Measurements from ENCODE around the gene ZNF500. TPM values are rescaled to one million over a fixed set of nuclear protein-coding genes. Genes with fewer than 3 reads are reported as not detected.

ZNF500 gene
- polyA plus RNA-seq, 2 of the 4 experiments (the other 2 are of a cell fraction) = 4.6 to 6.7 TPM

DNA sequence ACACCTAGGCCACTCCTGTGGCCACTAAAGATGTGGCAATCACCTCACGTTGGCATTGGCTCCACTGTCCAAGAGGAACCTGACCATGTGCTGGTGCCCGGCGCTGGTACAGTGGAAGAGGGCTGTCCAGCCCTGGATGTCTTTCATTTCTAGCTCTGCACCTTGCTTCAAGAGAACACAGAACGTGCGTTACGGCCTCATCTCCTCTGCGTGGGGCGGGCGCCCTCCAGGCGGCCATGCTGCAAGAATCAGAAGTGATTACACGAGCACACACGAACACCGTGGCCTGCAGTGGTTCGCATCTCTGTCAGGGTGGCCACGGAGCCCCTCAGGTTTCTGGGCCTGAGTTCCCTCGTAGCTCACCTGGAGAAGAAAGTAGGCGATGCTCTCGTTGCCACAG, 40.3 kb downstream of the ZNF500 start (continued):
- no peak for TF ChIP-seq TFCP2L1 (CRISPR knock-in tag; IDR thresholded peaks at IDR 0.05)
- no peak for TF ChIP-seq HES2 (IDR thresholded peaks at IDR 0.05)
- TF ChIP-seq ESRRA (IDR thresholded peaks at IDR 0.05; ENCODE audit: borderline replicate concordance, low read length) = no peak
- no peak for TF ChIP-seq KDM1A (IDR thresholded peaks at IDR 0.05; ENCODE audit: low read depth)
- TF ChIP-seq ZFP36 (IDR thresholded peaks at IDR 0.05; ENCODE audit: borderline replicate concordance, partially characterized antibody) = no peak

GRCh38 chr16:4724661-4725270, 42.2 kb downstream of the ZNF500 start:
- Histone ChIP-seq H3K4me3 (no peak overlapping the region), H3K4me1 (no peaks in the 10 kb centered on the region), H3K9me3 (no peaks in the 10 kb centered on the region), H3K27ac (no peak overlapping the region), H3K4me2 (no peak overlapping the region)
- ChIA-PET POLR2A (interaction anchor here (1.4 kb wide), 1 partner anchor 9 kb away, joined by 5 read pairs; the partner anchor contains the start of genes ANKS3 and DNAAF8), CTCF (interaction anchor here (0.6 to 2.0 kb wide), 2 partner anchors 231 to 287 kb away, joined by 3 to 7 read pairs; no protein-coding TSS in a partner anchor)
- no peak for DNase-seq (ENCODE audit: low read depth in 1 of 2, low spot score in 1 of 2)
- FAIRE-seq = no peak
- no peak for TF ChIP-seq RNF2 (IDR thresholded peaks at IDR 0.05; ENCODE audit: borderline replicate concordance, low read depth)
- TF ChIP-seq MYC (IDR thresholded peaks at IDR 0.05; ENCODE audit: borderline replicate concordance, low read length) = no peak
- TF ChIP-seq, protein P1, sequence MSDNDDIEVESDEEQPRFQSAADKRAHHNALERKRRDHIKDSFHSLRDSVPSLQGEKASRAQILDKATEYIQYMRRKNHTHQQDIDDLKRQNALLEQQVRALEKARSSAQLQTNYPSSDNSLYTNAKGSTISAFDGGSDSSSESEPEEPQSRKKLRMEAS (IDR thresholded peaks at IDR 0.05) = no peak
- no peak for TF ChIP-seq FOSB (CRISPR knock-in tag; IDR thresholded peaks at IDR 0.05)
- TF ChIP-seq CHD4 (IDR thresholded peaks at IDR 0.05; ENCODE audit: borderline replicate concordance) = no peak
- TF ChIP-seq, protein P2, sequence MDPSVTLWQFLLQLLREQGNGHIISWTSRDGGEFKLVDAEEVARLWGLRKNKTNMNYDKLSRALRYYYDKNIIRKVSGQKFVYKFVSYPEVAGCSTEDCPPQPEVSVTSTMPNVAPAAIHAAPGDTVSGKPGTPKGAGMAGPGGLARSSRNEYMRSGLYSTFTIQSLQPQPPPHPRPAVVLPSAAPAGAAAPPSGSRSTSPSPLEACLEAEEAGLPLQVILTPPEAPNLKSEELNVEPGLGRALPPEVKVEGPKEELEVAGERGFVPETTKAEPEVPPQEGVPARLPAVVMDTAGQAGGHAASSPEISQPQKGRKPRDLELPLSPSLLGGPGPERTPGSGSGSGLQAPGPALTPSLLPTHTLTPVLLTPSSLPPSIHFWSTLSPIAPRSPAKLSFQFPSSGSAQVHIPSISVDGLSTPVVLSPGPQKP (IDR thresholded peaks at IDR 0.05; ENCODE audit: low read depth, low read length) = no peak
- TF ChIP-seq CHD2 (IDR thresholded peaks at IDR 0.05; ENCODE audit: low read length, partially characterized antibody) = no peak
- 91% methylated on average over 11 of the region's 11 CpGs for WGBS (ENCODE audit: missing lambda C conversion rate)
- ATAC-seq = no peak

DNA sequence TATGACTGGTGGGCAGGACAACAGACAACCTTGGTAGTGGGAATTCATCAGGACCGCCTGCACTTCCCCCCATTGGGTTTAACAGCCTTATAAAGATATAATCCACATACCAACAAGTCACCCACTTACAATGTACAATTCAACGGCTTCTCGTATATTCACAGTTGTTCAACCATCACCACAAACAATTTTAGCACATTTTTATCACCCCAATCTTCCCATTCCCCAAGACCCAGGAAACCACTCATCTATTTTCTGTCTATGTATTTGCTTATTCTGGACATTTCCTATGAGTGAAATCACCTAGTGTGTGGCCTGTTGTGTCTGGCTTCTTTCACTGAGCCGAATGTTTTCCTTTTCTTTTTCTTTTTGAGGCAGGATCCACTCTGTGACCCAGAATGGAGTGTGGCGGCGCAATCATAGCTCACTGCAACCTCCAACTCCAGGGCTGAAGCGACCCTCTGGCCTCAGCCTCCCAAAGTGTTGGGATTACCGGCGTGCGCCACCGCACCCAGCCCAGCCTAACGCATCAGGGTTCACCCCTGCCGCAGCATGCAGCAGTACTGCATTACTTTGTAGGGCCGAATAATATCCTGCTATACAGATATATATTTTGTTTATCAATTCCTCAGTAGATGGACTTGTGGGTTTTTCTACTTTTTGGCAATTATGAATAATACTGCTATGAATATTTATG, 43.7 kb downstream of the ZNF500 start:
- no peak overlapping the region for H3K4me2 ChIP-seq
- ATAC-seq (no peak), FAIRE-seq (no peak), DNase-seq (ENCODE audit: low read depth in 1 of 2, low spot score in 1 of 2) (no peak)
- H3K9me3 ChIP-seq = no peaks in the 10 kb centered on the region
- ChIA-PET CTCF (interaction anchor here (2.0 kb wide), 1 partner anchor 233 kb away, joined by 7 read pairs; no protein-coding TSS in a partner anchor), POLR2A (interaction anchor here (1.4 kb wide), 1 partner anchor 11 kb away, joined by 5 read pairs; the partner anchor contains the start of genes ANKS3 and DNAAF8)
- no peak overlapping the region for H3K4me3 ChIP-seq
- WGBS (ENCODE audit: missing lambda C conversion rate) = 94% methylated on average over 14 of the region's 14 CpGs
- no peaks in the 10 kb centered on the region for H3K4me1 ChIP-seq
- H3K27ac ChIP-seq = no peak overlapping the region
- TF ChIP-seq CHD4 (IDR thresholded peaks at IDR 0.05; ENCODE audit: borderline replicate concordance) (no peak), ZFP36 (IDR thresholded peaks at IDR 0.05; ENCODE audit: borderline replicate concordance, partially characterized antibody) (no peak), KDM5A (IDR thresholded peaks at IDR 0.05) (no peak), HES2 (IDR thresholded peaks at IDR 0.05) (no peak), CTCF (IDR thresholded peaks at IDR 0.05) (no peak), MYC (IDR thresholded peaks at IDR 0.05; ENCODE audit: borderline replicate concordance, low read length) (no peak), CBX2 (IDR thresholded peaks at IDR 0.05; ENCODE audit: borderline replicate concordance, low read depth) (no peak), E2F6 (IDR thresholded peaks at IDR 0.05; ENCODE audit: borderline replicate concordance, low read depth) (no peak), RFX5 (IDR thresholded peaks at IDR 0.05) (no peak)
- TF ChIP-seq, protein P3, sequence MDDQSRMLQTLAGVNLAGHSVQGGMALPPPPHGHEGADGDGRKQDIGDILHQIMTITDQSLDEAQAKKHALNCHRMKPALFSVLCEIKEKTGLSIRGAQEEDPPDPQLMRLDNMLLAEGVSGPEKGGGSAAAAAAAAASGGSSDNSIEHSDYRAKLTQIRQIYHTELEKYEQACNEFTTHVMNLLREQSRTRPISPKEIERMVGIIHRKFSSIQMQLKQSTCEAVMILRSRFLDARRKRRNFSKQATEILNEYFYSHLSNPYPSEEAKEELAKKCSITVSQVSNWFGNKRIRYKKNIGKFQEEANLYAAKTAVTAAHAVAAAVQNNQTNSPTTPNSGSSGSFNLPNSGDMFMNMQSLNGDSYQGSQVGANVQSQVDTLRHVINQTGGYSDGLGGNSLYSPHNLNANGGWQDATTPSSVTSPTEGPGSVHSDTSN (IDR thresholded peaks at IDR 0.05) = no peak

Measured in A549 (cell line).